Kidney epithelial cell (primary cell): ENCODE results near the gene KHDRBS1. TPM values are rescaled to one million over a fixed set of nuclear protein-coding genes. Genes with fewer than 3 reads are reported as not detected.

Source experiments
- DNase-seq: peaks from one replicate; pipeline ENCODE4 v3.0.0-alpha.2; 2010; ENCODE audit warnings: low read depth
- H3K27me3 ChIP-seq: 2 replicates; pipeline ENCODE4 v1.6.0; 2011; ENCODE audit warnings: low read length; ENCODE audit not compliant: control insufficient read depth, insufficient read depth
- H3K36me3 ChIP-seq: 2 replicates; pipeline ENCODE4 v1.5.1; 2011; ENCODE audit warnings: low read length; ENCODE audit not compliant: control insufficient read depth, insufficient read depth
- H3K4me3 ChIP-seq: 2 replicates; pipeline ENCODE4 v1.5.1; 2011; ENCODE audit warnings: low read depth, mild to moderate bottlenecking, control low read depth, low read length
- total RNA-seq: library from RNA; depleted of rRNA; stranded (reverse); fragments of >200 nt; gene quantifications from 2 replicates; pipeline ENCODE4 v1.2.3, GENCODE V29; 2015
- TF ChIP-seq, protein P1 (sequence below): IDR thresholded peaks from 2 replicates; pipeline ENCODE4 v1.5.1; 2011; ENCODE audit warnings: mild to moderate bottlenecking, moderate library complexity, low read length, control low read depth, inconsistent platforms; ENCODE audit not compliant: insufficient read depth, poor library complexity, severe bottlenecking

Gene KHDRBS1
- total RNA-seq, 1 donor from 2014 or later = 110 TPM

DNA sequence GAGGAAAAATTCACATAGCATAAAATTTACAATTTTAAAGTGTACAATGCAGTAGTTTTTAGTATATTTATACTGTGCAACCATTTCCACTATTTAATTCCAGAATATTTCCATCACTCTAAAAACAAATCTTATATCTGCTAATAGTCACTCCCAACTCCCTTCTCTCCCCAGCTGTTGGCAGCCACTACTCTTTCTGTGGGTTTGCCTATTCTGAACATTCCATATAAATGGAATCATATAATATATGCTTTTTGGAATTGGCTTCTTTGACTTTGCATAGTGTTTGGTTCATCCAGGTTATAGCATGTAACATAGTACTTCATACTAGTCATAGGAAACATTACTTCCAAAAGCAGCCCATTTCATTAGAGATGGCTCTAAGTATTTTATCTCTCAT is 34.0 kb downstream of the KHDRBS1 start:
- no peaks in the 10 kb centered on the region for H3K27me3 ChIP-seq
- H3K4me3 ChIP-seq = no peak overlapping the region
- DNase-seq = no peak
- TF ChIP-seq, protein P1, sequence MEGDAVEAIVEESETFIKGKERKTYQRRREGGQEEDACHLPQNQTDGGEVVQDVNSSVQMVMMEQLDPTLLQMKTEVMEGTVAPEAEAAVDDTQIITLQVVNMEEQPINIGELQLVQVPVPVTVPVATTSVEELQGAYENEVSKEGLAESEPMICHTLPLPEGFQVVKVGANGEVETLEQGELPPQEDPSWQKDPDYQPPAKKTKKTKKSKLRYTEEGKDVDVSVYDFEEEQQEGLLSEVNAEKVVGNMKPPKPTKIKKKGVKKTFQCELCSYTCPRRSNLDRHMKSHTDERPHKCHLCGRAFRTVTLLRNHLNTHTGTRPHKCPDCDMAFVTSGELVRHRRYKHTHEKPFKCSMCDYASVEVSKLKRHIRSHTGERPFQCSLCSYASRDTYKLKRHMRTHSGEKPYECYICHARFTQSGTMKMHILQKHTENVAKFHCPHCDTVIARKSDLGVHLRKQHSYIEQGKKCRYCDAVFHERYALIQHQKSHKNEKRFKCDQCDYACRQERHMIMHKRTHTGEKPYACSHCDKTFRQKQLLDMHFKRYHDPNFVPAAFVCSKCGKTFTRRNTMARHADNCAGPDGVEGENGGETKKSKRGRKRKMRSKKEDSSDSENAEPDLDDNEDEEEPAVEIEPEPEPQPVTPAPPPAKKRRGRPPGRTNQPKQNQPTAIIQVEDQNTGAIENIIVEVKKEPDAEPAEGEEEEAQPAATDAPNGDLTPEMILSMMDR = no peak
- no peaks in the 10 kb centered on the region for H3K36me3 ChIP-seq

DNA sequence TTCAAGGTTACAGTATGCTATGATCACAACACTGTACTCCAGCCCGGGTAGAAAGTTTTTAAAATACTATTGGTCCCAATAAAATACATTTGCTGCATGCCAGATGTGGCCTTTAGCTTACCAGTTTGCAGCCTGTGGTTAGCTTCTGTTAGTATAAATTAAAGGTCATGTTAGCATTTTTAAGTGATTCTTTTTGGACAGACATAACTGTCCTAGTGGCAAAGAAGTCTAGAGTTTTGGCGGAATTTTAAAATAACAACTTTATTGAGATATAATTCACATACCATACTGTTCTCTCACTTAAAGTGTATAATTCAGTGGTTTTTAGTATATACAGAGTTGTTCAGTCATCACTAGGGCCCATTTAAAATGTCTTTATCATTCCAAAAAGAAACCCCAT is 34.8 kb downstream of the KHDRBS1 start:
- no peak for DNase-seq
- TF ChIP-seq, protein P1 = no peak
- Histone ChIP-seq H3K36me3 (no peaks in the 10 kb centered on the region), H3K4me3 (no peak overlapping the region), H3K27me3 (no peaks in the 10 kb centered on the region)

DNA sequence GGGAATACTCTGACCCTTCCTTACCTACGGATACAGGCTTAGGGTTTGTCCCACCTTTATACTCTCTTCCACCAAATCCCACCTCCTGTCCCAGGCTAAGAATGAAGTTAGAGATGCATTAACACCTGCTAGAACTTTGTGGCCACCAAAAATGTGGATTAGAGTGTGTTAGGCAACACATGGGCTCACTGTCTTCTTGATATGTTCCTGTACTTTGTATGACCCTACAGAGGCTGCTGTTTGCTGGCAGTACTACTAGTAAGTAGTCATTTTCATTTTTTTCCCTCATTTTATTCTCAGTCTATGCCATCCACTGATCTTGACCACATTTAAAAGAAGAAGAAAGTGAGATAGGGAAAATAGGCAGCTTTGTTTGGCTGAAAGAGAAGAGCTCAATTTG is 38.0 kb downstream of the KHDRBS1 start:
- no peak overlapping the region for H3K4me3 ChIP-seq
- TF ChIP-seq, protein P1 = no peak
- DNase-seq = no peak
- no peaks in the 10 kb centered on the region for H3K27me3 ChIP-seq
- no peaks in the 10 kb centered on the region for H3K36me3 ChIP-seq

DNA sequence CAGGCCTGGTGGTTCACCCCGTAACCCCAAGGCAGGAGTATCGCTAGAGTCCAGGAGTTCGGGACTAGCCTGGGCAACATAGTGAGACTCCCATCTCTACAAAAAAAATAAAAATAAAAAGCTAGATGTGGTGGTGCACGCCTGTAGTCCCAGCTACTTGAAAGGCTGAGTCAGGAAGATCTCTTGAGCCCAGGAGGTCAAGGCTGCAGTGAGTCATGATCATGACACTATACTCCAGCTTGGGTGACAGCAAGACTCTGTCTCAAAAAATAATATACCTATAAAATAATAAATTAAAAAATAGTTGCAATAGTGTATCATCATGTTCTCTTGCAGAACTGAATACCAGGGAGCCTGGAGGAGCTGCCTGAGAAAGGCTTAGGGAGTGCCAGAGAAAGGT is 39.2 kb downstream of the KHDRBS1 start:
- Histone ChIP-seq H3K4me3 (no peak overlapping the region), H3K27me3 (no peaks in the 10 kb centered on the region), H3K36me3 (no peaks in the 10 kb centered on the region)
- TF ChIP-seq, protein P1 = no peak
- no peak for DNase-seq

DNA sequence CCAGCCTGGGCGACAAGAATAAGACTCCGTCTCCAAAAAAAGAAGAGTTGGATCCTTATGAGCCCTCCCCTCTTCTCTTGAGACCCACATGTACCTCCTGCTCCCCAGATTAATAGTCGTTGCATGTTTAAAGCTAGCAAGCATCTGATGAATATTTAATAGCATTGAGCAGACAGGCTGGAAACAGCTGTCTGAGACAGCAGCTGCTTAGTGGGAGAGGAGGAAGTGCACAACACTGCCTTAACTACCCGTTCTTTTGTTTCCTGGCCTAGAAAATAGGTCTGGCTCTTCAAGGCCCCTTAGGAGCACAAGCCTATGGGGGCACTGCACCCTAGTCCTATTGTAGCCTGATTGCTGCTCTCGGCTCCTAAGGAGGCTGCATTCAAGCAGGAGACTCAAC is 41.7 kb downstream of the KHDRBS1 start:
- Histone ChIP-seq H3K27me3 (no peaks in the 10 kb centered on the region), H3K4me3 (no peak overlapping the region), H3K36me3 (no peaks in the 10 kb centered on the region)
- TF ChIP-seq, protein P1 = no peak
- no peak for DNase-seq

DNA sequence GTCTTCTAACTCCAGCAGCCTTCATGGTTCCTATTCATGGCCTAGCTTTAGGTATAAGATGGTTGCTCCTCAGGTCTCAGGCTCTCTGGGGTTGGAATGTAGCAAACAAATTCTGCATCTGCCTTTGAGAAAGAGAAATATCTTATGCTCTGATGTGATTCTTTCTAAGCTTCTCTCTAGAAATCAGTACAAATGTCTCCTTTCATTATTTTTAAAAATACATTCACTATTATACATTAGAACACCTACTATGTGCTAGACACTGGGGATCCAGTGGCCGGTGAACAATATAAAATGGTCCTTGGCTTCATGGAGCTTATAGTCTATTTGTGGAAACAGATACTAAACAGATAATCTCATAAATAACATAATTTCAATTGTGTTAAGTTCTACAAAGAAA is 42.9 kb downstream of the KHDRBS1 start:
- no peak overlapping the region for H3K4me3 ChIP-seq

More for the DNA sequence above, 42.9 kb downstream of the KHDRBS1 start:
- no peaks in the 10 kb centered on the region for H3K27me3 ChIP-seq
- H3K36me3 ChIP-seq = peaks cover 2% of the 10 kb centered on the region
- DNase-seq = no peak
- TF ChIP-seq, protein P1 = no peak
